Measurements from ENCODE around the gene STARD10.

GRCh38 chr11:72716788-72717435 lies 76.9 kb downstream of the STARD10 start:
- no peak for TF ChIP-seq CTCF (IDR thresholded peaks at IDR 0.05 in 2 of 3, conservative IDR thresholded peaks at IDR 0.05 in 1 of 3; ENCODE audit: borderline replicate concordance in 1 of 3, insufficient read depth in 1 of 3, low read depth in 2 of 3, low read length in 2 of 3)
- no peak for TF ChIP-seq POLR2A (IDR thresholded peaks at IDR 0.05; ENCODE audit: borderline replicate concordance, extremely low read depth, insufficient read depth, insufficient read length)
- TF ChIP-seq CBX3 (IDR thresholded peaks at IDR 0.05; ENCODE audit: low read depth), result no peak
- TF ChIP-seq POLR2AphosphoS5 (IDR thresholded peaks at IDR 0.05; ENCODE audit: low read depth, low read length), result no peak
- no peak for TF ChIP-seq EZH2phosphoT487 (IDR thresholded peaks at IDR 0.05; ENCODE audit: borderline replicate concordance)
- no peak for TF ChIP-seq EZH2 (IDR thresholded peaks at IDR 0.05)
- TF ChIP-seq ELF1 (IDR thresholded peaks at IDR 0.05; ENCODE audit: borderline replicate concordance, low read depth), result no peak
- TF ChIP-seq REST (IDR thresholded peaks at IDR 0.05; ENCODE audit: low read depth), result no peak
- no peak for TF ChIP-seq MAX (IDR thresholded peaks at IDR 0.05)

All from HCT116 (cell line).